ENCODE data around the gene CHMP1B.
"Not testable (repeated sequence)": the region's sequence is repeated elsewhere in the genome, so short reads cannot be mapped to it uniquely, and the experiment has no call there.

The CHMP1B gene

GRCh38 chr18:11842562-11842961 lies 8.7 kb upstream of the CHMP1B start:
- DNase-seq, result no peak

DNA sequence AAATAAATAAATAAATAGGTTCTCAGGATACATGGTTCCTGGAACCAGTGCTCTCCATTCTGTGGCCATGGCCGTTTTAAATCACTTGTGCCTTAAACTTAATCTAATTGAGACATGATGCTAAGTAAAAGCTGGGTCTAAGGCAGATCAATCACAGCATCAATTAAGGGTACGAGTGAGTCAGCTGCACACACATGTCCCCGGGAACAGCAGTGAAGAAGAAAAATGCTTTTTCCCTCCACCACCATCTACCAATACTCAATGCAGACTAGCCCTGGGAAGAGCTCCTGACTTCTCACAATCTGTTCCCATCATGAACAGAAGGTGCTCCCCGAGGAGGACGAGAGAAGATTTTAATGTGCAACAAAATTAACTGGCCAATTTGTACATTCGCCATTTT lies 6.8 kb upstream of the CHMP1B start:
- no peak for DNase-seq

DNA sequence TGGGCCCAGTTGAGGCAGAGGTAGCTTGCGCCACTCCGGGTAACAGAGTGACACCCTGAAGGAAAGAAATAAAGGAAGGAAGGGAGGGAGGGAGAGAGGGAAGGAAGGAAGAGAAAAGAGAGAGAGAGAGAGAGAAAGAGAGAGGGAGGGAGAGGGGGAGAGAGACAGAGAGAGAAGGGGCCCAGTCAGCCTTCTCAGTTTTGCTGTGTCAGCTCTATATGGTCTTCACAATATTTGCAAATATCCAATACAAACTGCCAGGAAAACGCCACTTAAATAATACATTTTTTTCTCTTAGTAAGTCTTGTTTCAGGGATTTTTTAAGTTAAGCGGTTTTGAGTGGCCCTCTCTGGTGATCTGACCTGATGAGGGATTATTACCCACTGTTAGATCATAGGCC lies 5.6 kb upstream of the CHMP1B start:
- DNase-seq, result no peak

DNA sequence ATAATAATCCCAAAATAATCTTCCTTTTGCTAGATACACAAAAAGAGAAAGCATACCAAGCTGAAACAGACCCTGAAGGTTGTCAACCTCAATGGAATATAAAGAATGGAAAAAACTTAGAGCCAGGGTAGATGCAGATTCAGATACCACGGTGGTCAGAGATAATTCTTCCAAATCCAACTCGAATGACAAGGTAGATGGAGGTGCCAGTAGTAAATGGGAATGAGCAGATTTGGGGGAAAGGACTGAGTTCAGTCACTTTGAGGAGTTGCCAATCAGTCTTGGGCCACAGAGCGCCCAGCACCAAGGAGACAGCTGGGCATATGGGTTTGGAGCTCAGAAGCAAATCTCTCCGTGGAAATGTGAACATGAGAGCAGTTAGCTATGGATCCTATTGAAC lies 3.4 kb upstream of the CHMP1B start:
- no peak for DNase-seq

- no peak for DNase-seq
Observed at GRCh38 chr18:11849279-11849678, 1.9 kb upstream of the CHMP1B start.

GRCh38 chr18:11849841-11850634 lies 1.2 kb upstream of the CHMP1B start:
- DNase-seq, result peak; percentile 5 to 79 (median 52)

GRCh38 chr18:11850821-11851145 lies 430 bp upstream of the CHMP1B start:
- no peak for DNase-seq

DNA sequence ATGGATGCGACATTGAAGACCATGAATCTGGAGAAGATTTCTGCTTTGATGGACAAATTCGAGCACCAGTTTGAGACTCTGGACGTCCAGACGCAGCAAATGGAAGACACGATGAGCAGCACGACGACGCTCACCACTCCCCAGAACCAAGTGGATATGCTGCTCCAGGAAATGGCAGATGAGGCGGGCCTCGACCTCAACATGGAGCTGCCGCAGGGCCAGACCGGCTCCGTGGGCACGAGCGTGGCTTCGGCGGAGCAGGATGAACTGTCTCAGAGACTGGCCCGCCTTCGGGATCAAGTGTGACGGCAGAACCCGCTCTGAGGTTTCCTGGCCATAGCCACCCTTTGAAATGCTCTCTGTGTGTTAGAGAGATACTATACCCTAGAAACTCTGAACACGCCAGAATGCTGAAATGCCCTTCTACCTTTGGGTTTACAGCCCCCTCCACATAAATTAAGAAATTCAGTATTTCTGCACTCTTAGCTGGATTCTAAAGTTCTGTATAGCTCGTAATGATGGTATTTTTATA lies 659 bp downstream of the CHMP1B start:
- DNase-seq, result peak in 6 of 14 donors; percentile 6 to 54 (median 28)

GRCh38 chr18:11854554-11854953 lies 3.3 kb downstream of the CHMP1B start:
- not testable (repeated sequence) for DNase-seq

GRCh38 chr18:11857177-11857887 lies 6.1 kb downstream of the CHMP1B start:
- DNase-seq, result peak in 2 of 14 donors; percentile 1 to 14

DNA sequence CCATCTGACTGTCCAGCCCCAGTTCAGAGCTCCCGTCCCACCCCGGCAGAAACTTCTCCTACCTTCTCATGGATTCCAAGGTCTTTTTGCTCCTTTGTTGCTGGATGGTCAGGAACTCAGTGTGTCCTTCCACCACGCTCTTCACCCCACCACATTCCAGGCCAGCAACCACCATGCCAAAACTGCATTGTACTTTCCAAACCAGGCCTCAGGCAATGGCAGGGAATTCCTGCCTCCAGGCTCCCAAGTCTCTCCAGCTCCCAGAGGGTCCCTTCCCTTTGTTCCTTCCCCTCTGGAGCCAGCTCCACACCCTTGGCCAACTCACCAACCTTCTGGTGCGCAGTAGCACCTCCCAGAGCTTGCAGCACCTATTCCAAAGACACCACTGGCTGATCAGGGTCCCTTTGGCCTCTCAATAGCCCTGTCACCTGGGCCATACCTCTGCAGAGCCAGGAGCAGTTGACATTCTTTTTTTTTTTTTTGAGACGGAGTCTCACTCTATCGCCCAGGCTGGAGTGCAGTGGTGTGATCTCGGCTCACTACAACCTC lies 8.1 kb downstream of the CHMP1B start:
- DNase-seq, result no peak

DNA sequence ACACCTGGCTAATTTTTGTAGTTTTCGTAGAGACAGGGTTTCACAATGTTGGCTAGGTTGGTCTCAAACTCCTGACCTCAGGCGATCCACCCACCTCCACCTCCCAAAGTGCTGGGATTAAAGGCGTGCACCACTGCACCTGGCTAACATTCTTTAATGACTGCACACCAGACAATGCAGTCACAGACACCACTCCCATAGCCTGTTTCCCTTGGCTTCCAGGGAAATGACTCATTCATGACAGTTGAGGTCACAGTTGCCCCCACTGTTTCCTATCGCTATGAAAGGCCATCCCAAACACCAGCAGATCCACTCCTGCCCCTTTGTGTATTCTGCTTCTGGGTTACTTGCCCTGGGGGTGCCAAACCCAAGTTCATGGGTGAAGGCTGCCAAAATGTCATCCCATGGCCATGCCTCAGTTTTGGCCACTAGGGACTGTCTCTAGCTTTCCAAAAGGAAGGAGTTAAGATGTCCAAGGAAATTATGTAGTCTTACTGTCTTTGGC lies 8.7 kb downstream of the CHMP1B start:
- DNase-seq, result no peak

DNA sequence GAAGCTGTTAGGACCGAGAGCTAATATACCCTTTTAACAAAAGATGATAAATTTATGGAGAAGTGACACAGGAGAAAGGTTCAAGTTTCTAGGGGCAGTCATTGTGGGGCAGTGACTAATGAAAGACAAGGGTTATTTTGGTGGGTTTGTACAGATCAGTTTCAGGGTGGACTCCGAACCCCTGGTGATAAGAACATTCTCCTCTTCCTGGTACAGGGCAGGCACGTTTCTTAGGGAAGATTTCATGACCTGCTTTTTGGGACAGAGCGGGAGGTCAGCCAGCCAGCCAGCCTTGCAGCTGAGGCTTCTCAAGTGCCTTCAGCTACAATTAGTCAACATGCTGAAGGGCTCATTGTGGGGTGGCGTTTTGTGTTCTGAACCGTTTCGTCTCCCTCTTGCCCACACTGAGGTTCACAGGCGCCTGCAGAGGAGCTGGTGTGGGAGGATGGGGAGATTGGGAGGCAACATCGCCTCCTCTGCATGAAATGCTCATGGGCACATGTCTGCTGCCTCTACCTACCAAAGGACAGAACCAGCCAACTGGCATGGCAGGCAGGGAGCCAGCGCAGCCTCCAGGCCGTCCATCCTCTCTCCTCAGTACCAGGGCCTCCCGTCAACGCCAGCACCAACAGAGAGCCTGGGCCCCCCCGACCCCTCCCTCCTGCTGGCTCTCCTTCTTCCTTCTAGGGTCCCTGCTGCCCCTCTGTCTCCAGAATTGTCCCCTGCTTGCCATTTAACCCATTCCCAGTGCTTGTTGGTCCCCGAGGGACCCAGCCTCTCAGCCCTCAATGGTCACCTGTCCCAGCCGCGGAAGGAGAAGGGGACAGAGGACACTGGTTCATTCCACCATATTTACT lies 9.6 kb downstream of the CHMP1B start:
- DNase-seq, result no peak

DNA sequence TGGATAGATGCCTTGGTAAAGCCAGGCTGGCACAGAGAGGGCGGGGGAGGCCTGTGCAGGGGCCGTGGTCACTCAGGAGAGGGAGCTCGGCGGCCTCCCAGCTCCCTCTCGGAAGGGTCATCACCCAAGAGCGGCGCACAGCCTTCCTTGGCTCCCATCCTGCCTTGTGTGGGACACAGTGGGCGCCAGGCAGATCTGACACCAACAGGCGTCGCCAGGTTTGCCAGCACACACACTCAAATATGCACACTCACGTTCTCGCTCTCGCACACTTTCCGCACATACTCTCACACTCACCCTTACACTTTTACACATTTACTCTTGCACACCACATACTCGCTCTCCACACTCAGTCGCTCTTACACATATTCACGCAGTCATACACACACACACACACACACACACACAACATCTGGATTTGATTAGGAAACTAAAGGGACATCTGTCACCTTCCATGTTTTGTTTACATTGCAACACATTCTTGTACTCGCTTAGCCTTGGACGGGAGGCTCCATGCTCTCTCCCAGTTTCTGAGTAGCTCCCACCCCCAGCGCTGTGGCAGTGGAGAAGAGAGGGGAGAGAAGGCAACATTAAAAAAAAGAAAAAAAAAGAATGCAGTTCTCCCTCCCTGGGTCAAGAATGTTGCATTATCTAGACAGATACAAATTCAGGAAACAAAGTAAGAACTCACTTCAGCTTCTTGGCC lies 10.5 kb downstream of the CHMP1B start:
- DNase-seq, result no peak

- no peak for DNase-seq
Observed at GRCh38 chr18:11862468-11863137, 11.4 kb downstream of the CHMP1B start.

DNA sequence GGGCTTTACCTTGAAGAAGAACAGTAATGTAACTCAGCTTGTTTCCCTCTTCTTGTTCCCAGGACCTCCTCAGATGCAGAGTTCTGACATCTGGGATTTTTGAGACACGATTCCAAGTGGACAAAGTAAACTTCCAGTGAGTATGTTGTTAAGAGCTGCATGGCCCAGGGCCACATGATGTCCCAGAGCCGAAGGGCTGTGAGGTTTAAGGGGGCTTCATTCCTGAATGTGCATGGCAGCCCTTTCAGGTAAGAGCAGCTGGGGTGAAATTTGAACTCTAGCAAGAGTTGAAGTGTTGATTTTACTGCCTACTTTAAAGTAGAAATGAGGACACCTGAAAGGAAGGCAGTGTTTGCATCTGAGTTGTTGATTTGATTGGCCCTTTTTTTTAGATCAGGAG lies 13.3 kb downstream of the CHMP1B start:
- no peak for DNase-seq

- no peak for DNase-seq
Observed at GRCh38 chr18:11865071-11865470, 13.9 kb downstream of the CHMP1B start.

DNA sequence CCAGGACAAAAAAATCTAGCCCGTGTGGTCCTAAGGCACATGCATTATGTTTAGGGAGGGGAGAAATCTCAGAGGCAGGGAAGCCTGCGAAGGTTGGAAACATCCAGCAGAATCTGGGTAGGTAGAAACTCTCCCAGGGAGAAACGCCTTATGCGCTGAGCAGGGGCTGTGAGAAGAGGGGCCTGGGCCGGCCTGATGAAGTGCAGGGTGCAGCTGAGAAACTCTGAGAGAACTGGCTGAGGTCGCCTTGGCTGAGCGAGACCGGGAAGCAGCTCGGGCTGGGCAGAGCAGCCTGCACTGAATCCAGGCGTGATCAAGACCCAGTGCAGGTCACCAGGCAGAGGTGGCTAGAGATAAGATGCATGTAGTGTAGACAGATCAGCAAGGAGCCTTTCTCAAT lies 15.1 kb downstream of the CHMP1B start:
- DNase-seq, result no peak

DNA sequence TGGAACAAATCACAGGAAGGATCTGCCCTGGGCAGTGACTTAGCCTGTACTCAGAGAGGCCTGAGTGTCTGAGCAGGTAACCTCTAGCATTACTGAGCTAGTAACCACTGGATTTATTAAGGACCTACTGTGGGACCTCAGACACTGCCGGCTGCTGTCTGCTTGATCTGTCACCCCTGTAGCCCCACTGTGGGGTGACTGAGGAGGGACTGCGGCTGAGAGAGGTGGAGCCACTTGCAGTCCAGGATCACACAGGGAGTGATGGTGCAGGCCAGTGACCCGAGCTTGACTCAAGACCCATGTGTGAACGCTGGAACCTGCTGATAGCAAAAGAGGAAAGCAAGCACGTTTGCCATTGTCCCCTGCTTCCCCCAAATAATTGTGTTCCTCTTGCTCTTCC lies 15.6 kb downstream of the CHMP1B start:
- DNase-seq, result no peak

DNA sequence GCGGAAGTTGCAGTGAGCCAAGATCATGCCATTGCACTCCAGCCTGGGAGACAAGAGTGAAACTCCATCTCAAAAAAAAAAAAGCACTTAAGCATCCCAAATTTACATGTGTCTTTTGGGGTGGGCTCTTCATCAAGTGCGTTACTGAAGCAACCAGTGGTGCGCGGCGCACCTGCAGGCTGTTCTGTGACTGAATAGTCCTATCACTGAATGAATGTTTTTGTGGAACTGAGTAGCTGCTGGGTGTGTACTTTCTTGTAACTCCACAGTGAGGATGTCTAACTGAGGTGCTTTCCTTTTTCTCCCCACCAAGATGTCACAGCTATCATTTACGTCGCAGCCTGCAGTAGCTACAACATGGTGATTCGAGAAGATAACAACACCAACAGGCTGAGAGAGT lies 17.0 kb downstream of the CHMP1B start:
- DNase-seq, result no peak

DNA sequence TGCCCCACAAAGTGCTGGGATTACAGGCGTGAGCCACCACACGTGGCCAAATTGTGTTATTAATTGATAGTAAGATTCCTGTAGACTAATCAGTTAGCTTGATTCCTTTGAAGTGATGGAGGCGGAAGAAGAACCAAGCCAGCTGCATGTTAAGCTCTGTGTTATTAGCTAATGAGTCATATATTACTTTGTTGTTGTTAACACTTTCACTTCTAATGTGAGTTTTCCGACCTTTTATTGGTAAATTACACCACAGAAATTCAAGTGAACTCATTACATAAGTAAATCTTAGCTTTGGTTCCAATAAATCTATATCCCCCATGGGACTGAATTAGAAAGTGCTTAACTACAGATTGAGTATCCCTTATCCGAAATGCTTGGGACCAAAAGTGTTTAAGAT lies 20.3 kb downstream of the CHMP1B start:
- DNase-seq, result no peak

Measured in C1 segment of cervical spinal cord (tissue), 14 donors.